GM15510 (cell line): ENCODE results near the gene ATP2B2.

Source experiments
- POLR2A ChIP-seq: IDR thresholded peaks from 3 replicates; pipeline ENCODE4 v1.6.1; 2011; ENCODE audit warnings: borderline replicate concordance; ENCODE audit not compliant: insufficient read length; ENCODE audit errors: extremely low read depth

ATP2B2 gene

DNA sequence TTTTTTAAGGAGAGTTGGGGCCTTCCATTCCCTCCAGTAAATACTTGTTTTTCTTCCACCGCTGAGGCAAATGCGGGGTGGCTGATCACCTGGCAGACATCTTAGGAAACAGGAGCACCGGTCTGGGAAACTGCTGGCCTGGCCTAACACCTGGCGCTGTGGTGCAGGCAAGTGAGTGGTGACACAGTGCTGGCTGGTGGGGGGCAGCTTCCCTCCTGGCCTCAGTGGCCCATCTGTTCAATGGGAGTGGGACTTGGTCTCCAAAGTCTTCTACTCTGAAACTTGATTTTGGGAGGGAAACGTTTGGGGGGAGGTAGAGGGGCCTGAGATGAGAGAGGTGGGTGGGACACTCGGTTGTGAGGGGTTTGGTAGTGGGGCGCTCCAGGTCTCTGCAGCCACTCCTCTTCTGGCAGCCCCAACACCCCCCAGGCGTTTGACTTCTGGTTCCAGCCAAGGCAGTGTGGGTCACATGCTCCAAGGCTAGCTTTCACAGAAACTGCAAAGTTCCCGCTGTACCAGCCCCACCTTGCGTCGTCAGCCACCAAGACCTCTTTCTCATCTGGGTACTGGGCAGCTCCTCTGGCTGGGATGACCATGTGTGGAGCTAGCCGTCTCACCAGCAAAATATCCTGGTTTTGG, 217.3 kb downstream of the ATP2B2 start:
- TF ChIP-seq POLR2A = no peak

DNA sequence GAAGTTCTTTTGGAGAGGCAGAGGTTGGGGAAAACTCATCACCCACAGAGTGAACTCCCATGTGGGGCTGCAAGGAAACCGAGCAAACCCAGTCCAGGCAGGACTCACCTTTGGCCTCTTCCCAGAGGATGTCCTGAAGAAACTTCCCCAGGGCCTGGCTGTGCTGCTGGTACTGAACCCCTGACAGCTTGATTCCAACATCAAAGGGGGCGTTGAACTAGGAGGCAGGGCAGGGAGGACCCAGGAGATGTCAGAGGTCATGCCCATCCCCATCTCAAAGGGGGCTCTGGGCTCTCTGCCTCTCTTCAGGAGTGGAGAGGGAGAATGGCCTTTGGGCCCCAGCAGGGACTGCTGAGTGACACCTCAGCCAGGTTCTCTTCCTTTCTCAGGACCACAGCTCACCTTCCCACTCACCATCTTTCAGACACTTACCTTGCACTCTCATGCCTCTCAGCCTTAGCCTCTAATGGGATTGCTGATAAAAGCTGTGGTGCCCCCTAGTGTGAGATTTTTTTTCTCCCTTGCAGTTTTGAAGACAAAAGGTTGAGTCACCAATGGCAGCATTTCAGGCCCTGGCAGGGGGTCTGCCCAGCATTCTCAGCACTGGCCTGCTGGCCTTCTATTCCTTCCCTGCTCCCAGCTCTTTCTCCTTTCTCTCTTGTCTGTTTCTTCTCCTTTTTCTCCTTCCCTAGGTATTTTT, 218.6 kb downstream of the ATP2B2 start:
- TF ChIP-seq POLR2A = no peak

DNA sequence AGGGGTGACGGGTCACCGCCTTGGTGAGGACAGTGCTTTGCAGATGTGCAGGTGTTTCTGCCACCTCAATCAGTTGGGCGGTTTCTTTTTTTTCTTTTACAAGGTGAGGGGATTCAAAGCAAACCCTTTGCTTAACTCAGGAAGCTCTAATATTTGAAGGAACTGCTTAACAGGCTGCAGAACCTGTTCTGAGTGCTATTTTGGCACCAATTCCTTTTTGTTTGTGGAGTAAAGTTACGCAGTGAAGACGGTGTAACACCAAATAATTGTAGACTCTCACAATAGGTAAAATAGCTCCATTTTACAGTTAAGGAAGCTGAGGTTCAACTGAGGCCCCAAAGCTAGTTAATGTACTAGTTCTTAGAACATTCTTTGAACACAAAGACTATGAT, 219.3 kb downstream of the ATP2B2 start:
- no peak for TF ChIP-seq POLR2A

DNA sequence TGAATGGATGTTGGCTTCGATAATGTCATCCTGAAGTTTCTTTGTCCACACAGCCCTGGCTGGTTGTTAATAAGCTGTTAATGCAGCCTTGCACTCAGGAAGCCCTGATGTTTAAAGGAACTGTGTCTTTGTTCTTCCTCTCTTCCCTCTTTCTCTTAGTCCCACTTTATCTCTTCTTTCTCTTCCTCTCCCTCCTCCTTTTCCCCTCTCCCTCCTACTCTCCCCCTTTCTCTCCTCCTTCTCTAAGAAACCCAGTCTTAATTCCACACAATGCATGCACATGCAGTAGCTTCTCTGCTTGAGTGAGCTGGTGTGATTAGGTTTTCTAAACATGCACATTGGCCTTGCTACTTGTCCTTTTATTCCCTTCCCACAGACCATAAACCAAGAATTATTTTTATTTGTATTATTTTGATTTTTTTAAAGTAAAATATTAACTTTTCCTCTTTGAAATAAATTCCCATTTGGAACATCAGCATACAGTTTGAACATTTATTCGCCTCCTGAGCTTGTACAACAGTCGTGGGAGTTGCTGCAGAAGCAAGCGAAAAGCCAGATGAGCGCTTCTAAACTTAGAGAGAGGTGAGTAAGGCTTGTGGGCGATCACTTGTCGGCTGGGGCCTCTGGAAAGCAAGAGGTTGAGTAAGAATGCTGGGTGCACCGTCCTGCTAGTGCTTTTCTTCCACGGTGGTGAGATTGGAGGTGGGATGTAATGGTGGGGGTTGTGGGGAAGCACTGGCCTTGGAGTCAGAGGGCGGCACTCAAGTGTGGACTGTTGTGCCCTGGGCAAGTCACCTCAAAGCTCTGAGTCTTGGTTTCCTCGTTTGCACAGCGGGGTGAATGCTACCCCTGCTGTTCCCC, 219.9 kb downstream of the ATP2B2 start:
- no peak for TF ChIP-seq POLR2A

DNA sequence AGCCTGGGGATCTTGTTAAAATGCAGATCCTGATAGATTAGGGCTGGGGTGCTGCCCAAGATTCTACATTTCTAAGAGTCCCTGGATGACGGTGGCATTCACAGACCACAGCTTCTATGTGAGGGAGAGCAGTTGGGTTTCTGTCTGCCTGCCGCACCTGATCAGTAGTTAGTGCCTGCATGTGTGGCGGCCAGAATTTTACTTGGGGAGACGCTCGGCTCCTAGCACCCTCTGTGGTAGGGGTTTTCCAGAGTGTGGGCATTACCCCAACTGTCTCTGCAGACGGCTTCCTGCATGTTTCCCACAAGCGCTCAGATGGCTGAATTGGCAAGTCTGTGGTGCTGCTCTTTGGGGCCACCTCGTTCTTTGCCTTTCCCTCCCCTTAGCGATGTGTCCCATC, 220.9 kb downstream of the ATP2B2 start:
- no peak for TF ChIP-seq POLR2A

DNA sequence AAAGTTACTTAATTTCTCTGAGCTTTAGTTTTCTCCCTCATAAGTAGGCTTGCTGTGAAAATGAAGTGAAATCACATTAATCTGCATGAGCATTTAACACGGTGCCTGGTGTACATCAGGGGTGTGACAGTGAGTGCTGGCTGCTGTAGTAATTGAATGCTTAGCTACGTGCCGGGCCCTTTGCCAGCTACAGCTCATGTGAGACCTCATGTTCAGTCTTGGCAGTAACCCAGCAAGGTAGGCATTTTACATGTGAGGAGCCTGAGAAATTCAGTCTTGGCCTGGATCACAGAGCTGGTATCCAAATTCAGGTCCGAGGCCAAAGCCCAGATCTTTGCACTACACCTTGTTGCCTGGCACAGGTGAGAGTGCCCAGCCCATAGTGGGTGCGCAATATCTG, 221.7 kb downstream of the ATP2B2 start:
- no peak for TF ChIP-seq POLR2A

DNA sequence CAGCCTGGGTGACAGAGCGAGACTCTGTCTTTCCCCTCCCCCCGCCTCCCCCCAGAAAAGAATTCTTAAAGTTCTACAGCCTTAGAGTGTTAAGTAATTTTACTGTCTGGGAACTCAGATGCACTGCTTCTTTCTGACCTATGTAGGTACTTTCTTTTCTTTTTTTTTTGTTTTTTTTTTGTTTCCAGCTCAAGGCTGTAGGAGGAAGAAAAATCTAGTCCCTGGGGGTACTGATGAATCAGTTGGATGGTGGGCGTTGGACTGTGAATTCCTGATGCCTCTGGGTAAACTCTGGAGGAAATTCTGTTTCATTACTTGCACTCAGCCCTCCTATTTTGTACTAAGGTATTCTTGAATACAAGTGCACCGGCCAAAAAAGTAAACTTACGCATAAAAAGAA, 223.4 kb downstream of the ATP2B2 start:
- no peak for TF ChIP-seq POLR2A

DNA sequence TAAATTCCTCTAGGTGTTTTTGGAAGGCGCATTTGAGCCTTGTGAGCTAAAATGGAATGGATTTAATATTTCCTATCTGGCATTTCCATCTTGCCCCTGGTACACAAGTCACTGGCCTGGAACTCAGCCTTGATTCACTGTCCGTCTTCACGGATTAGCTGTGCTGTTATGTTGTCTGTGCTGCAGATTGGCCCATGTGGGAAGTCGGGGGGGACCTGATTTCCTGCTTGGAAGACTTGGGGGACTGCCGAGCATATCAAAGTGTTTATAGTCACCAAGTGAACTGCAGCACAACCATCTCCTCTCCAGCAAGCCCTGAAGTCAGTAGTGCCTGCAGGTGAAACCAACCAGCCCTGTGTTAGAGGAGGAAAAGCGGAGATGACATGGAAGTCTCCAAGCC, 224.8 kb downstream of the ATP2B2 start:
- no peak for TF ChIP-seq POLR2A

DNA sequence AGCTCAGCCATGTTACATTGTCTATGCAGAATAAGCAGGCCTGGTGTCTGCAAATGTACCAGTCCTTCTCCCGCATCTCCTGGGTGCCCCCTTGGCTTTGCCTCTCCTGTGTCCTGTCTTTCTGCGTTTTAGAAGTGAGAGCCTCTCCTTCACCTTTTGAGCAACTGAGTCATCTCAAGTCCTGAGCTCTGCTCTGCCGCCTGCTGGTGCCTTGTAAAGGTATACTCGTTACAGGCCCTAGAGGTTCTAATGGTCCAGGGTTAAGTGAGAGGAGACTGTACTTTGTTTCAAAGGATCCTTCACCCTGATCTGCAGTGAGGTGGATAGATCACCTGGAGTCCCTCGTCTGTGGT, 225.2 kb downstream of the ATP2B2 start:
- no peak for TF ChIP-seq POLR2A

DNA sequence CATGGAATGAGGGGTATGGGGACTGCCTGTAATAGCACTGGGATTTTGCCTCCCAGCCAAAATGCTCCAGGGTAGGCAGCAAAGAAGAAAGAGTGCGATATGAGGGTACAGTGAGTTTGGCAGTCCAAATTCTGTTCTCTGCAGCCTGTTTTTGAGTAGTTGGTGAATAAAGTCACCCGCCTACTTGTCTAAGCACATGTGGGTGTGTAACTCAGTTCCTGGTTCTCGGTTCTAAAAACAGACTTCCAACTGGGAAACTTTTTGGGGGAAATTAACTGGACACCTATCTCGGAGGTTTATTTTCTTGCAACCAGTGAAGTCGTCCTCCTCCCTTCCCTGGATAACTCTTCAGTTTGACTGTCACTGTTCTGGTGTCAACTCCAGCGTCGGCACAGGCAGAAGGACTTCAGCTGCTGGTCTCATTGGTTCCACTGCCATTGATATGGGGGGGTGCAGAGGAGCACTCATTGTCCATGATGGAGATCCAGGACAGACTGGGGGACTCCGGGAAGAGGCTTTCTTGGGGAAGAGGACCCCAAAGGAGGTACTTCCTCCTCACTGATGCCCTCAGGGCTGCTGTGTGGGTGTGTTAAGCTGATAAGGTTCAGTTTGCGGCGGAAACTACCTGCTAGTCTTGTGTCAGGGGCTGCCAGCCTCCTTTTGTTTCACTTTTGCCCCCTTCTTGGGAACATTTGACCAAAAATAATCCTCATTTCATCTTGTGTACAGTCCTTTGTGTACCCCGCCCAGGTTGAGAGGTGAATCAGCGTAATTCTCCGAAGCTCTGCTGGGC, 225.8 kb downstream of the ATP2B2 start:
- no peak for TF ChIP-seq POLR2A

DNA sequence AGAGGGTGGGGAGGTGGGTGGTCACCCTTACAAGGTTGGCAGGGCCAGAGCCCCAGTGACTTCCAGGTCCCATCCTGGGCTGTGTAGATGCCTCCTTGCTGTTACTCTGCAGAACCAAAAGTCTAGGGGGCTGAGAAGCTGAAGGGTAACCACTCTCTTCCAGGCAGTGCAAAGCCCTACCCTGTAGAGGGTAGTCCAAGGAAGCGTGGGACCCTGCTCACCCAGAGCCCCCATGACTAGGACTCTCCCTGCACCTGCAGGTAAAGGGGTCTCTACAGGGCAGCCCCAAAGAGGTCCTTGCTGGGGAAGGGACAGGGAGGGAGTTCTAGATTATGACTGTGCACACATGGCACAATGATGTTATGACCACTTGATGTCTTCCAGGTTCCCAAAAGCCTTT, 226.9 kb downstream of the ATP2B2 start:
- no peak for TF ChIP-seq POLR2A

DNA sequence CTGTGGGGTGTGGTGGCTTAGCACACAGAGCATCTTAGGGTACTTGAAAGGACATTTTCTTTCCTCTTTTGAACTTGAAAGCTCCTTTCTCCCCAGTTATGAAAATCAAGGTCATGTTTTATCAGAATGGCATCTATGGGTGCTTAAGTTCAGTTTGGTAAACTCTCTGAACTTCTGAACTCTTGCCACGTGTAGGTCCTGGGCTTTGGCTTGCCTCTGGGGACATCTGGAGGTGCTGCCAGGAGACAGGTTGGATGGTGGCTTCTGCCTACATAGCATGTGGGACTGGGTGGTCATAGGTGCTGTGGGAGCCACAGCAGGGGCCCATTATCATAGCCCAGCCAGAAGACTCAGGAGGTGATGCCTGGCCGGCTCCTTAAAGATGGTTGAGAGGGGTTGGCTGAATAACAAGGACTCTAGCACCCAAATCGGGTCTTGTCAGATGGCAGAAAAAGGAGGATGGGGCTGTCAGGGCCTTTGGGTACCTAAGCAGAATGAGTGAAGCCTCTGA, 228.2 kb downstream of the ATP2B2 start:
- no peak for TF ChIP-seq POLR2A

DNA sequence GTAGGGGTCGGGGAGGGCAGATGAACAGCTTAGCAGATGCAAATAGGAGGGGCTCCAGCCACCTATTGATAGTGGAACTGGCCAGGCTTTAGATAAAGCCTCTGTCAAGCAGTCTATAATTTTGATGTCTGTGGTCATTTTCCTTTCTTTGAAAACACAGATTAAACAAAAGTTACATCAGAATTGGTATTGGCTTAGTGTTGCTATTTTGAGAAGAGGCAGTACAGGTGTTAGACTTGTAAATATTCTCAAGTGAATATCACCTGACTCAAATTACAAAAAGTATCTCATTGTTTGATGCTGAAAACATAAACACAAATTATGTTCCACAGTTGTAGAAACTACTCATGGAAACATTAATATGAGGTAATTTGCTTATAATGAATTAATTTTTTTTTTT, 230.8 kb downstream of the ATP2B2 start:
- no peak for TF ChIP-seq POLR2A
